A673 (cell line): Measurements from ENCODE around the gene SMARCA2. TPM values are rescaled to one million over a fixed set of nuclear protein-coding genes. Genes with fewer than 3 reads are reported as not detected.

Source experiments
- BruUV-seq: library from RNA; stranded (reverse); fragments of 400-500 nt; replicated peaks from 2 replicates; lab custom pipeline; 2021; lab: Mats Ljungman, UMichigan
- CTCF ChIA-PET: fragments of 300-600 bp; sonication (Branson Sonifier 250); formaldehyde crosslinking; loops from one replicate; lab custom pipeline; 2022; ENCODE audit warnings: antibody characterized with exemption; lab: Charles Lee
- POLR2A ChIA-PET: fragments of 300-600 bp; sonication (Branson Sonifier 250); formaldehyde crosslinking; loops from one replicate; lab custom pipeline; 2022; ENCODE audit warnings: antibody characterized with exemption; ENCODE audit not compliant: low non-redundant PET; lab: Charles Lee
- DNase-seq: peaks from one replicate; pipeline ENCODE4 v3.0.0-alpha.2; 2015; ENCODE audit warnings: low spot score
- H3K27ac ChIP-seq: fragments of 200-600 bp; sonication (generic); 2 replicates; pipeline ENCODE4 v1.5.1; 2016; ENCODE audit warnings: mixed run types, low read depth, mild to moderate bottlenecking, mixed read lengths, antibody characterized with exemption, low read length; ENCODE audit not compliant: poor library complexity, severe bottlenecking
- H3K27me3 ChIP-seq: fragments of 200-600 bp; sonication (generic); replicated peaks from 2 replicates; pipeline ENCODE4 v1.6.1; 2017; ENCODE audit warnings: mixed run types, low read depth, mild to moderate bottlenecking, mixed read lengths, antibody characterized with exemption, low read length; ENCODE audit not compliant: insufficient read depth, poor library complexity
- H3K36me3 ChIP-seq: fragments of 200-600 bp; sonication (generic); 2 replicates; pipeline ENCODE4 v1.6.1; 2016; ENCODE audit warnings: mixed run types, mild to moderate bottlenecking, mixed read lengths, antibody characterized with exemption, low read length; ENCODE audit not compliant: insufficient read depth, poor library complexity, severe bottlenecking
- H3K4me1 ChIP-seq: fragments of 200-600 bp; sonication (generic); 2 replicates; pipeline ENCODE4 v1.6.1; 2017; ENCODE audit warnings: mixed run types, mild to moderate bottlenecking, mixed read lengths, antibody characterized with exemption, low read length; ENCODE audit not compliant: insufficient read depth, poor library complexity, severe bottlenecking
- H3K4me3 ChIP-seq: fragments of 200-600 bp; sonication (generic); 2 replicates; pipeline ENCODE4 v1.5.1; 2016; ENCODE audit warnings: low read depth, mixed run types, mild to moderate bottlenecking, mixed read lengths, low read length; ENCODE audit not compliant: poor library complexity, severe bottlenecking
- H3K9me3 ChIP-seq: fragments of 200-600 bp; sonication (generic); 2 replicates; pipeline ENCODE4 v1.6.1; 2016; ENCODE audit warnings: mixed run types, low read depth, mild to moderate bottlenecking, mixed read lengths, antibody characterized with exemption, low read length; ENCODE audit not compliant: poor library complexity, severe bottlenecking
- CTCF ChIP-seq: fragments of 300-800, 200-600 bp; sonication (generic); conservative IDR thresholded peaks from 2 replicates; pipeline ENCODE4 v1.5.1; 2017; ENCODE audit warnings: low read depth, mild to moderate bottlenecking, antibody characterized with exemption, low read length, moderate library complexity, mixed read lengths
- EZH2 ChIP-seq: fragments of 200-600 bp; sonication (generic); IDR thresholded peaks from 2 replicates; pipeline ENCODE4 v1.6.1; 2017; ENCODE audit warnings: borderline replicate concordance, low read depth, mild to moderate bottlenecking, mixed read lengths, antibody characterized with exemption, low read length; ENCODE audit not compliant: poor library complexity, severe bottlenecking
- intact Hi-C: fragments of 100-400 bp; cut with micrococcal nuclease; formaldehyde crosslinking; loops from one replicate; pipeline ENCODE4 v1.10.0; 2022; ENCODE audit not compliant: unreplicated experiment
- total RNA-seq: library from RNA; stranded (reverse); gene quantifications from 2 replicates; pipeline ENCODE4 v1.2.3, GENCODE V29; 2021

Gene SMARCA2
- total RNA-seq, 1 experiment from 2014 or later: 69.0 TPM

GRCh38 chr9:1997646-1998045 lies 17.5 kb upstream of the SMARCA2 start:
- Histone ChIP-seq H3K36me3 (no peaks in the 10 kb centered on the region), H3K27me3 (no peaks in the 10 kb centered on the region), H3K4me3 (no peak overlapping the region), H3K4me1 (peaks cover 24% of the 10 kb centered on the region), H3K27ac (no peak overlapping the region), H3K9me3 (no peaks in the 10 kb centered on the region)
- no TSS peak for BruUV-seq
- no peak for DNase-seq
- ChIA-PET POLR2A (no interaction called here), CTCF (no interaction called here)
- TF ChIP-seq CTCF: no peak
- TF ChIP-seq EZH2: no peak
- intact Hi-C loops: loop anchor here (5.0 kb wide), 1 partner anchor 50 kb away; no protein-coding TSS in a partner anchor

GRCh38 chr9:1998111-1998510 lies 17.0 kb upstream of the SMARCA2 start:
- TF ChIP-seq CTCF: no peak
- no peak for TF ChIP-seq EZH2
- intact Hi-C loops: loop anchor here (5.0 kb wide), 1 partner anchor 49 kb away; no protein-coding TSS in a partner anchor
- BruUV-seq: no TSS peak
- ChIA-PET POLR2A (no interaction called here), CTCF (no interaction called here)
- Histone ChIP-seq H3K27me3 (no peaks in the 10 kb centered on the region), H3K4me3 (no peak overlapping the region), H3K36me3 (no peaks in the 10 kb centered on the region), H3K4me1 (peaks cover 24% of the 10 kb centered on the region), H3K9me3 (no peaks in the 10 kb centered on the region), H3K27ac (no peak overlapping the region)
- no peak for DNase-seq

GRCh38 chr9:2000314-2000713 lies 14.8 kb upstream of the SMARCA2 start:
- Histone ChIP-seq H3K4me3 (no peak overlapping the region), H3K27me3 (no peaks in the 10 kb centered on the region), H3K4me1 (peaks cover 10% of the 10 kb centered on the region), H3K27ac (no peak overlapping the region), H3K9me3 (no peaks in the 10 kb centered on the region), H3K36me3 (no peaks in the 10 kb centered on the region)
- ChIA-PET POLR2A (no interaction called here), CTCF (no interaction called here)
- no TSS peak for BruUV-seq
- intact Hi-C loops: no loop called here
- DNase-seq: no peak
- no peak for TF ChIP-seq EZH2
- no peak for TF ChIP-seq CTCF
